ENCODE measurements around the gene CCSER2.
"Not testable (repeated sequence)": the region's sequence is repeated elsewhere in the genome, so short reads cannot be mapped to it uniquely, and the experiment has no call there.

CCSER2 gene

GRCh38 chr10:84469470-84469869 lies 141.1 kb downstream of the CCSER2 start:
- peak; percentile 53 for FAIRE-seq

GRCh38 chr10:84473136-84473535 lies 144.7 kb downstream of the CCSER2 start:
- no peak for FAIRE-seq

DNA sequence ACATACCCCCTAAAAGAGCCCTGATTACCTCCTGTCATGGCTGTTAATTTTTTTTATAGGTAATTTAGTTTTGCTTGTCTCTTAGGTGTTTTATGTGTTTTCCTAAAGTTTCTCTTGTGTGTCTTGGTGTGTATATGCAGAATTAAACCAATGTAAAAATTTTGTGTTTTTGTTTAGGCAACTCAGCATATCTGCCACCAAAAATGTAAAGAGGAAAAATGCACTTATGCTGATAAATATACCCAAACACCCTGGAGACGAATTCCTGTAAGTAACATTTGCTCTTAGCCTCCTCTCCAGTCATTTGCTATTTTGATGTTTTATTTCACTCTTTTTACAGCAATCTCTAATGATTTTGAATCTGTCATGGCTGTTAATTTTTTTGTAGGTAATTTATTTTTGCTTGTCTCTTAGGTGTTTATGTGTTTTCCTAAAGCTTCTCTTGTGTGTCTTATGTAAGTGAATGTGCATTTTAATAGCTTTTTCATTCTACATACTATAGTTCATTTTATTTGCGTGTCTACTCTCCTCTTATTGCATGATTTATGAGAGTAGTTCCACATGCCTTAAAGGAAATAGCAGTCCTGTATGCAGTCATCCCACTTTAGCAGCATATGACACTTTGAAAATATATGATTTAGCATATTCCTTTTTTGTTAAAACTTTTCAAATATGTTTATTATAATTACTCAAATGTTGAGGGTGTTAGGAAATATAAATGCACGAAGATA lies 149.2 kb downstream of the CCSER2 start:
- FAIRE-seq: no peak

DNA sequence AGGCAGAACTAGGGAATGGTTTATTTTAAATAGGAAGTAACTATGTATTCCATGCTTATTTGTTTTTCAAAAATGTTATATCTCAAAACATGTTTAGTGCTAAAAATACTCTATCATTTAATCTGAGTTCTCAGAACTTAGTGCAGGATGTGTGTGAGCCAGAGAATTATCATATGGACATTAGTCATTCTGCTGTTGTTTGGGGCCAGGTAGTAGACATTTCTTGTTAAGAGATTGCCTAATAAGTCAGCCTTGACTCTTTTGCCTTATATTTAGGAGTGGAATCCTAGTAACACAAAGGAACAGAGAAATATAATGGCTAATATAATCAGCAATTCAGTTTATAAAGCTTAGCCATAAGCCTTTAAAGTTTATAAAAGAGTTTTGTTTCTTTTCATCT lies 149.8 kb downstream of the CCSER2 start:
- FAIRE-seq: no peak

- FAIRE-seq: no peak
Observed at GRCh38 chr10:84478679-84479078, 150.3 kb downstream of the CCSER2 start.

DNA sequence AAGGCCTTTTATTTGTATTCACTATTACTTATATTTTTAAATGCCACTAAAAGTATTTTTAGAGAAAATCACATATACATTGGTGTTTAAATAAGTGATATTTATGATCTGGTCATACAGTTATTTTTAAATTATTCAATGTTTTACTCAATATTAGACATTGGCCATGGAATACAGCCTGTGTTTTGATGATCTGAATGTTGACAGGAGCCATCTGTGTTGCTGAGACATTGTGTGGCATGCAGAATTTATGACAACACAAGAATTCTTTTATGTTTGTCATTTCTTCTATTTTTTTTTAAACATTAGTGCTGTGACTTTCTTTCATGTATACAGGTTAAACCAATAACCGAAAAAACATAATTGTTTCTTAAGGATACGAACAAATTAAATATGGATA lies 156.2 kb downstream of the CCSER2 start:
- FAIRE-seq: no peak

- no peak for FAIRE-seq
Observed at GRCh38 chr10:84493361-84493760, 165.0 kb downstream of the CCSER2 start.

DNA sequence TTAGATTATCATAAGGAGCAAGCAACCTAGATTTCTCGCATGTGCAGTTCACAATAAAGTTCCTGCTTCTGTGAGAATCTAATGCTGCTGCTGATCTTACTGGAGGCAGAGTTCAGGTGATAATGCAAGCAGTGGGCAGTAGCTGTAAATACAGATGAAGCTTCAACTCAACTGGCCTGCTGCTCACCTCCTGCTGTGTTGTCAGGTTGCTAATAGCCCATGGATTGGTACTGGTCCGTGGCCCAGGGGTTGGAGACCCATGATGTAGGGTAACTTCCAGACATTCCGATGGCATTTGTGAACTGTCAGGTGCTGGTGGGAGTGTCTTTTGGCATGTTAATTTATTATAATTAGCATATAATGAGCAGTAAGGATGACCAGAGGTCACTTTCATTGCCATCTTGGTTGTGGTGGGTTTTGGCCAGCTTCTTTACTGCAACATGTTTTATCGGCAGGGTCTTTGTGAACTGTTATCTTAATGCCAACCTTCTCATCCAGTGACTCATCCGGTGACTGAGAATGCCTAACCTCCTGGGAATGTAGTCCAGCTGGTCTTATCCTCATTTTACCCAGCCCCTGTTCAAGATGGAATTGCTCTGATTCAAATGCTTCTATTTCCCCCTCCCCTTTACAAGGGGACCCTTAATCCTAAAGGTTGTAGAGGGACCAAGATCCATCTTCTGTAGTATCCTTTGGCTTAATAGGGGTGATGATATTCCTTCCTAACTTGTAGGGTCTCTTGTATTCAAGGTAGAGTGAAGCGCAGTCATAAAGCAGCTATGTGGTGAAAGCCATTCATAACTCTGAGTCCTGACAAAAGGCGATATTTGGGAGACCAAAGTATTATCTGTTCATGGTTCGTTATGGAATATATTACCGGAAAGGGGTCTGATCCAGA lies 165.8 kb downstream of the CCSER2 start:
- FAIRE-seq: no peak

DNA sequence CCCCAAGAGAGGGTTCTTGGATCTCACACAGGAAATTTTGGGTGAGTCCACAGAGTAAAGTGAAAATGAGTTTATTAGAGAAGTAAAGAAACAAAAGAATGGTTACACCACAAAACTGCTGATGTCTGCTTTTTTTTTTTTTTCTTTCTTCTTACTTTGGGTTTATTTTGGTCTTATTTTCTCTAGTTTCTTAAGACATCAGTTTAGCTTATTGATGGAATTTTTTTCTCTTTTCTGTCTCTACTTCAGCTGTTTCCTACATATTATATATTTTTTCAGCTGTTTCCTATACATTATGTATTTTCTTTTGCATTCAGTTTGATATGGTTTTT lies 166.4 kb downstream of the CCSER2 start:
- no peak for FAIRE-seq

DNA sequence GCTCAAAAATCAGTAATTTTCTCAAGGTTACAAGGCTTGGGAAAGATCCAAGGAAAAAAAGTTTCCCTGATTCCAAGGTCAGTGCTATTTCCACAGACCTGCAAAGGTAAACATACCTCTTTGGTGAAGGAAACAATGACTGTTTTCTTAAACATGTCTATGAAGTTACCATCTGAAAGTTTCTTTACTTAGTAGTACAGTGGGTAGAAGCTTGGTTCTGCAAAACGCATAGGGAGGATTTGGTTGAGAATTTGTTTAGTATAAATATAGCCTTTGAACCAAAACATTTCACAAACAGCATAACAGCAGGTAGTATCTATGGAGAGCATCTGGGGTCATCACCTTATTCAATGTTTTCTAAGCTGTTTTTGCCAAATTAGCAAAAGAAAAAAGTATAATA lies 169.6 kb downstream of the CCSER2 start:
- no peak for FAIRE-seq

DNA sequence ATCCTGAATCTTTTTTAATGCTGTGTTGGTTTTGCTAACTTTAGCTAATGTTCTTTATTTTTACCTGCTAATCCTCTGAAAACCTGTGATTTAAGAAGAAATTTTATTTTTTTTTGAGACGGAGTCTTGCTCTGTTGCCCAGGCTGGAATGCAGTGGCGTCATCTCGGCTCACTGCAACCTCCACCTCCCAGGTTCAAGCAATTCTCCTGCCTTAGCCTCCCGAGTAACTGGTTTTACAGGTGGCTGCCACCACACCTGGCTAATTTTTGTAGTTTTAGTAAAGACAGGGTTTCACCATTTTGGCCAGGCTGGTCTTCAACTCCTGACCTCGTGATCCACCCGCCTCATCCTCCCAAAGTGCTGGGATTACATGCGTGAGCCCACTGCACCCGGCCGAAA lies 170.7 kb downstream of the CCSER2 start:
- not testable (repeated sequence) for FAIRE-seq

- FAIRE-seq: no peak
Observed at GRCh38 chr10:84499846-84500245, 171.5 kb downstream of the CCSER2 start.

GRCh38 chr10:84510121-84510520 lies 181.7 kb downstream of the CCSER2 start:
- no peak for FAIRE-seq

DNA sequence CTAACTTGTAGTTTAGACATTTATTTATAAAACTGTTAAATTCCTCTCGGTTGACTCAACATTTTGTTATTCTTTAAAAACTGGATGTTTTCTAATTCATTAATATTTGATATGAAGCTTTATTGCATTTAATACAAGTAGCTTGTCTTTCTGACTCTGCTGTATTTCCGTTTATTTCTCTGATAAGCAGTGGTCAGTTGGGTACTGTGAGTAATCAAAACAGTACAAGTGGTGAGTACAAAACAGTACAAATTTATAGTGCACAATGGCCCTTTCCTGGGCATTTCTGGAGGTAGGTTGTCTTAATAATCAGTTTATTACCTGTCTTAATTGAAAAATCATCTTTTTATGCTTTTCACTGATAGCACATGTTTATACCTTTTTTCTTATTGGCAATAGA lies 182.7 kb downstream of the CCSER2 start:
- FAIRE-seq: no peak

DNA sequence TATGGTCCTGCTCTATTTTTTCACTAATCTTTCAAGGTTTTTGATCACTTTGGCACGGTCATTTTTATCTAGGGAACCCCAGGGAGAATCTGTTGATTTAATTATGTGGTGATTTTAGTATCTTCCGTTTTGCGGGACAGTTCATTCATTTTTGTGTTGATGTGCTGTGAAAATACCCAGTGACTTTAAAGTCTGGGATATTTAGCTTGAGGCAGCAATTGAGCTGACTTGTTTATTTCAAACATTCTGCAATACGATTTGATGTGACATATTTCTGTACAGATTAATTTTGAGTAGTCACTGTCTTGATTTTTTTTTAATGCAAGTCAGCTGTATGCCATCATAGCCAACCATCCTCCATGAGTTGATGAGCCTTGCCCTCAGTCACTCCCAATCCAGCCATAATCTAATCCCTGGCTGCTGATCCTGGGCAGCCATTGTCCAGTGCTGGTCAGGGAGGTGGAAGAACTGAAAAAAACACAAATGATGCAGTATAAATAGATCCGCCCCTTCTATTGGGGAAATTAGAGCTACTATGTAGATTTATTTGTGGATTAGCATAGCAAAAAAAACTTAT lies 183.4 kb downstream of the CCSER2 start:
- FAIRE-seq: no peak

GRCh38 chr10:84517554-84517953 lies 189.2 kb downstream of the CCSER2 start:
- no peak for FAIRE-seq

DNA sequence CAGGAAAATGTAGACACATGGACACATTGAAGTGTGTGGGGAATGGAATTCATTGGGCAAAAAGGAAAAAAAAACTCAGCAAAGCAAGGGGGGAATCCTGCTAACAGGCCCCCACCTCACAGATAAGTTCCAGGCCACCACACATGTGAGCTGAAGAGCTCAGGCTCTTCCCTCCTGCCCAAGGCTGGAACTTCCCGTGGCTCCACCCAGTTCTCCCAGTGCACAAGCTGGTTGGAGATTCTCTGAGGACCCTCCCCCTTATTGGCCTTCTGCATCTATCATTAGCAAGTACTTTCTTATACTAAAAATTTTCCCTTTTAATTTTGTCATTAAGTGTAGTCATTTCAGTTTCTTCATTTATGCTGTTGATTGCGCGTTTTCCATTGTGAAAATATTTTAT lies 190.8 kb downstream of the CCSER2 start:
- FAIRE-seq: no peak

DNA sequence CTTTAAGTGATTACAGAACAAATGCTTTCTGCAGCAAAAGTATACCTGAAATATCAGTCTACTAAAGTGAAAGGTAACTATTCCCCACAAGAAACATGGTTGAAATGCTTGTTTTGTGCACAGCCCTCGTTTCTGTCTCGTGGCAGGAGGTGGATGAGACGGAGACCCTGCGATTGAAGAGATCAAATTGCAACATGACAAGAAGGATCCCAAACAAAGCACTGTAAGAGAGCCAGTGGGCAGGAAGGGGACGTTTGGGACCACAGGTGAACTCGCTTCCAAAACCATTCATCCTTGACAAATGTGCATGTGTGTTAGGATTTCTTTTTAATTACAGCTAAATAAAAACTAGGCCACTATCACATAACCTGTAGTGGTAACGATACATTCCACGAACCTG lies 192.6 kb downstream of the CCSER2 start:
- FAIRE-seq: no peak

DNA sequence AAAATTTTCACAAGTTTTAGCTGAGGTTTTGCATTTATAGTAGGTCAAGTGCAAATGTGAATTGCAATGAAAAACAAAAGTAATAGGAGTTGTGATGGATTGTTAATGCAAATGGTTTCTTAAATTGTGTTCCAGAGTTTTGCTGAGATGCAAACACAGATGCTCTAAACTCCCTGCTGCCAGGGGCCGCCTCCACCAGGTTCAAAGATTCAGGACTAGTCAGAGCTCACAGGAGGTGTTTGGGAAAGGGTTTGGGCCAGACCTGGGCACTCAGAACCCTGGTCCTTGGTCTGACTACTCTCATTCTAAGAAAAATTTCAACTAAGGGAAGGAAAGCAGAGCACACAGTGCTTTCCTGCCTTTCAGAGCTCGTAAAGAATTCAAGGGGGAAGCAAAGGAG lies 193.1 kb downstream of the CCSER2 start:
- FAIRE-seq: no peak

DNA sequence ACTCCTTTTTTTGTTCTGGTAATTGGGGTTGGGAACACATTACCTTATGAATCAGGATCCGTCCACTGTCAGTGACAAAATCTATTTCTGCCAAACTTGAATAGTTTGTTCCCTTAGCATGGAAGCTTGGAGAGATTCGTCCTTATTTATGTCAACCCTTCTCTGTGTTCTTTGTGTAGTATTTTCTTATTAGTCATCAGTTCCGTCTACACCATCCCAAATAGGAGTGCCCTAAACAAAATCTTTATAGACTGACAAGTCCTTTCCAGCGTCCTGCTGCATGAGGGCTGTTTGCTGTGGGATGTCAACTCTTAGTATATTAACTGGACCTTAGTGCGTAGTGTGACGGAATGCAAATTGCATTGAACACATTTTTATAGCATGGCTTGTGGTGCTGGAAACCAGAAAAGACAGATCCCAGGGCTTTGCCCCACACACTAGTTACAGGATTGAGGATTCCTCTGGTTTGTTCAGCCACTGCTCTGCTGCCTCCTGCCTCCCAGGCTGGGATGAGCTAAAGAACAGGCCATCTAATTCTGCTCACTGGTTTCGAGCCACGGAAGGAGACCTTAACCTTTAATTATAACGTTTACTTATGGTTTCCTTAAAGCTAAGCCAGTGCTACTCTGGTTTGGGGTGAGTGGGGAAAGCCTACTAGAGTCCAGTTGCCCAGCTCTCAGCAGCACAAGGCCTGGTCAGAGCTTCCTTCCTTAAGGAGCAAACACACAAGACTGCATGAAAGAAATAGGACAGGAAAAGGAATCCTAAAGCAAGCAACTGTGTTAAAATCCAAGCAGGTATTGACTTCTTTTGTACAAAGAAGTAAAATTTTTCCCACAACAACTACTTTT lies 194.4 kb downstream of the CCSER2 start:
- FAIRE-seq: no peak

GRCh38 chr10:84523526-84523925 lies 195.1 kb downstream of the CCSER2 start:
- FAIRE-seq: no peak

- FAIRE-seq: no peak
Observed at GRCh38 chr10:84524435-84524834, 196.0 kb downstream of the CCSER2 start.

All from G401.6 (cell line).